SK-N-SH (cell line): Measurements from ENCODE around the gene PRPF6. TPM values are rescaled to one million over a fixed set of nuclear protein-coding genes. Genes with fewer than 3 reads are reported as not detected.

Experiments
- CTCF ChIA-PET: fragments of 300-600, 350-600 bp; formaldehyde crosslinking; extraction: SDS; loops from one replicate; lab custom pipeline; 2021; lab: Yijun Ruan, JAX
- POLR2A ChIA-PET: fragments of 350-600 bp; sonication (Branson Sonifier 250); formaldehyde crosslinking; extraction: SDS; loops from one replicate; lab custom pipeline; 2020; ENCODE audit warnings: antibody characterized with exemption, inconsistent platforms; lab: Yijun Ruan, JAX
- DNase-seq: peaks from one replicate; pipeline ENCODE4 v3.0.0; 2012
- H2AFZ ChIP-seq: fragments of 200-600 bp; sonication (generic); 2 replicates; pipeline ENCODE4 v1.8.1; 2016; ENCODE audit warnings: antibody characterized with exemption, mild to moderate bottlenecking, low read depth
- H3F3A ChIP-seq: fragments of 200-600 bp; sonication (generic); replicated peaks from 2 replicates; pipeline ENCODE3; 2016; ENCODE audit warnings: antibody characterized with exemption, mild to moderate bottlenecking; ENCODE audit not compliant: insufficient read depth
- H3K27ac ChIP-seq, 2 experiments: fragments of 200-500 bp in 1 of 2; fragments of 200-600 bp in 1 of 2; sonication (Bioruptor generic) in 1 of 2; sonication (generic), shearing (Covaris generic) in 1 of 2; 2 replicates each; pipeline versions ENCODE4 v1.5.1 to v1.6.1; 2014 to 2016; ENCODE audit warnings: low read depth in 2 of 2, inconsistent platforms in 1 of 2, low read length in 1 of 2, mild to moderate bottlenecking in 1 of 2, mixed read lengths in 1 of 2
- H3K27me3 ChIP-seq: fragments of 200-600 bp; sonication (generic), shearing (Covaris generic); 2 replicates; pipeline ENCODE4 v1.6.1; 2016; ENCODE audit warnings: mixed run types; ENCODE audit not compliant: insufficient read depth
- H3K36me3 ChIP-seq, 2 experiments: fragments of 200-500 bp in 1 of 2; fragments of 200-600 bp in 1 of 2; sonication (Bioruptor generic) in 1 of 2; sonication (generic) in 1 of 2; replicated peaks in 1 of 2; 2 replicates each; pipeline versions ENCODE3 to v1.5.1; 2014 to 2016; ENCODE audit warnings: low read length in 1 of 2, mild to moderate bottlenecking in 1 of 2; ENCODE audit not compliant: insufficient read depth in 2 of 2, control insufficient read depth in 1 of 2
- H3K4me1 ChIP-seq, 2 experiments: fragments of 200-500 bp in 1 of 2; fragments of 200-600 bp in 1 of 2; sonication (Bioruptor generic) in 1 of 2; sonication (generic), shearing (Covaris generic) in 1 of 2; 2 replicates each; pipeline versions ENCODE4 v1.5.1 to v1.6.1; 2014 to 2016; ENCODE audit warnings: low read depth in 1 of 2, low read length in 1 of 2, mixed run types in 1 of 2; ENCODE audit not compliant: insufficient read depth in 2 of 2, control insufficient read depth in 1 of 2
- H3K4me2 ChIP-seq: fragments of 200-600 bp; sonication (generic), shearing (Covaris generic); 2 replicates; pipeline ENCODE4 v1.6.1; 2017; ENCODE audit warnings: mixed run types
- H3K4me3 ChIP-seq, 2 experiments: fragments of 200-500 bp in 1 of 2; fragments of 200-600 bp in 1 of 2; sonication (Bioruptor generic) in 1 of 2; sonication (generic), shearing (Covaris generic) in 1 of 2; 2 replicates each; pipeline versions ENCODE4 v1.5.1 to v1.8.1; 2014 to 2016; ENCODE audit warnings: low read depth in 2 of 2, inconsistent platforms in 1 of 2, low read length in 1 of 2, mild to moderate bottlenecking in 1 of 2, mixed read lengths in 1 of 2, moderate library complexity in 1 of 2
- H3K79me2 ChIP-seq: fragments of 200-600 bp; sonication (generic); 2 replicates; pipeline ENCODE4 v1.8.1; 2017; ENCODE audit warnings: mild to moderate bottlenecking; ENCODE audit not compliant: insufficient read depth
- H3K9ac ChIP-seq: fragments of 200-600 bp; sonication (generic); 2 replicates; pipeline ENCODE4 v1.6.1; 2017; ENCODE audit warnings: mixed run types
- H3K9me2 ChIP-seq: fragments of 200-600 bp; sonication (generic); 2 replicates; pipeline ENCODE4 v1.6.1; 2017; ENCODE audit warnings: mixed run types
- H3K9me3 ChIP-seq: fragments of 200-600 bp; sonication (generic); 2 replicates; pipeline ENCODE4 v1.6.1; 2017; ENCODE audit warnings: mixed run types, mild to moderate bottlenecking, moderate library complexity
- H4K20me1 ChIP-seq: fragments of 200-600 bp; sonication (generic); 2 replicates; pipeline ENCODE4 v1.6.1; 2017; ENCODE audit warnings: mild to moderate bottlenecking, mixed run types; ENCODE audit not compliant: insufficient read depth
- FOSL2 ChIP-seq: IDR thresholded peaks from 2 replicates; pipeline ENCODE4 v1.4.0; 2012; ENCODE audit warnings: low read depth, mild to moderate bottlenecking, moderate library complexity, borderline replicate concordance
- FOXJ3 ChIP-seq: sonication (generic); formaldehyde crosslinking; IDR thresholded peaks from 2 replicates; pipeline ENCODE4 v1.5.1; 2020; ENCODE audit warnings: mild to moderate bottlenecking, missing genetic modification reagents
- FOXM1 ChIP-seq: IDR thresholded peaks from 2 replicates; pipeline ENCODE4 v1.4.0; 2012; ENCODE audit warnings: low read depth, mild to moderate bottlenecking
- GABPA ChIP-seq: IDR thresholded peaks from 2 replicates; pipeline ENCODE4 v1.4.0; 2012; ENCODE audit warnings: low read depth, mild to moderate bottlenecking
- GATA2 ChIP-seq: sonication (generic); formaldehyde crosslinking; IDR thresholded peaks from 2 replicates; pipeline ENCODE4 v1.5.0; 2020; ENCODE audit warnings: mild to moderate bottlenecking, missing genetic modification reagents
- IRF3 ChIP-seq: fragments of 150-350 bp; IDR thresholded peaks from 2 replicates; pipeline ENCODE4 v1.6.1; 2016; ENCODE audit warnings: mild to moderate bottlenecking, low read depth, low read length
- JUND ChIP-seq: IDR thresholded peaks from 2 replicates; pipeline ENCODE4 v1.4.0; 2012
- NFIC ChIP-seq: IDR thresholded peaks from 2 replicates; pipeline ENCODE4 v1.4.0; 2012; ENCODE audit warnings: borderline replicate concordance
- NRF1 ChIP-seq: IDR thresholded peaks from 2 replicates; pipeline ENCODE4 v1.6.1; 2012; ENCODE audit warnings: low read depth, mild to moderate bottlenecking, low read length
- PBX3 ChIP-seq: IDR thresholded peaks from 2 replicates; pipeline ENCODE4; 2012
- RCOR1 ChIP-seq: fragments of 150-350 bp; IDR thresholded peaks from 2 replicates; pipeline ENCODE4 v1.6.1; 2017; ENCODE audit warnings: antibody characterized with exemption, low read length
- RXRA ChIP-seq: IDR thresholded peaks from 2 replicates; pipeline ENCODE4 v1.4.0; 2012; ENCODE audit warnings: low read depth, mild to moderate bottlenecking, borderline replicate concordance
- TCF12 ChIP-seq: IDR thresholded peaks from 2 replicates; pipeline ENCODE4 v1.4.0; 2012
- USF2 ChIP-seq: fragments of 150-350 bp; IDR thresholded peaks from 2 replicates; pipeline ENCODE4 v1.6.1; 2017; ENCODE audit warnings: antibody characterized with exemption, low read length, low read depth, borderline replicate concordance
- YY1 ChIP-seq: IDR thresholded peaks from 2 replicates; pipeline ENCODE4 v1.4.0; 2012; ENCODE audit warnings: low read depth, mild to moderate bottlenecking
- WGBS: methylation state at CpG from one replicate; pipeline ENCODE4 v1.1.6; 2017; ENCODE audit warnings: low lambda C conversion rate; 5-methylcytosine and 5-hydroxymethylcytosine counted together
- polyA plus RNA-seq, 3 experiments: library from polyadenylated mRNA; depleted of rRNA; stranded (reverse); fragments of >200 nt; gene quantifications; 2 replicates each; pipeline ENCODE4 v1.2.3, GENCODE V29; 2012

PRPF6 gene
- polyA plus RNA-seq, 1 of the 3 experiments (the other 2 are of a cell fraction) = 59.1 TPM

GRCh38 chr20:63964412-63964811, 16.5 kb upstream of the PRPF6 start (continued):
- no peak for TF ChIP-seq TCF12

GRCh38 chr20:63966172-63966943, 14.6 kb upstream of the PRPF6 start:
- H3K9me2 ChIP-seq = no peaks in the 10 kb centered on the region
- ChIA-PET POLR2A (no interaction called here), CTCF (no interaction called here)
- H3K79me2 ChIP-seq = peaks cover 15% of the 10 kb centered on the region
- H3K9me3 ChIP-seq = no peaks in the 10 kb centered on the region
- H4K20me1 ChIP-seq = no peaks in the 10 kb centered on the region
- H3K36me3 ChIP-seq = peaks cover 0 to 55% of the 10 kb centered on the region in 2 experiments
- WGBS = 94% methylated on average over 24 of the region's 27 CpGs
- H2AFZ ChIP-seq = no peak overlapping the region
- H3K27ac ChIP-seq = no peak overlapping the region
- H3K9ac ChIP-seq = no peak overlapping the region
- no peak overlapping the region for H3K4me2 ChIP-seq
- H3K4me1 ChIP-seq = peaks cover 7 to 16% of the 10 kb centered on the region in 2 experiments; a peak in 2 of 4 replicates
- no peak for TF ChIP-seq NRF1
- TF ChIP-seq RCOR1 = no peak
- no peak for TF ChIP-seq NFIC
- TF ChIP-seq FOXJ3 (CRISPR knock-in tag) = no peak
- no peak for TF ChIP-seq GATA2 (CRISPR knock-in tag)
- no peak for TF ChIP-seq PBX3
- no peak for TF ChIP-seq IRF3
- no peak for TF ChIP-seq RXRA
- TF ChIP-seq FOXM1 = no peak
- TF ChIP-seq FOSL2 = no peak
- H3K27me3 ChIP-seq = no peaks in the 10 kb centered on the region
- no peak for DNase-seq
- no peaks in the 10 kb centered on the region for H3F3A ChIP-seq
- H3K4me3 ChIP-seq = no peak overlapping the region

- Histone ChIP-seq H3K36me3 (peaks cover 0 to 49% of the 10 kb centered on the region in 2 experiments), H3K9me2 (no peaks in the 10 kb centered on the region), H3K79me2 (peaks cover 15% of the 10 kb centered on the region), H4K20me1 (no peaks in the 10 kb centered on the region), H3F3A (no peaks in the 10 kb centered on the region), H3K4me3 (no peak overlapping the region), H3K4me1 (peaks cover 7 to 16% of the 10 kb centered on the region in 2 experiments; a peak in 2 of 4 replicates), H3K9ac (no peak overlapping the region), H2AFZ (no peak overlapping the region), H3K27me3 (no peaks in the 10 kb centered on the region), H3K9me3 (no peaks in the 10 kb centered on the region), H3K4me2 (no peak overlapping the region), H3K27ac (no peak overlapping the region; a peak in 1 of 4 replicates)
- no peak for DNase-seq
- WGBS = 80% methylated on average over 7 of the region's 13 CpGs
- no peak for TF ChIP-seq GABPA
- no peak for TF ChIP-seq FOXJ3 (CRISPR knock-in tag)
- TF ChIP-seq YY1 = no peak
- TF ChIP-seq USF2 = no peak
- no peak for TF ChIP-seq JUND
- CTCF ChIA-PET = no interaction called here
- POLR2A ChIA-PET = no interaction called here
These were observed 14.0 kb upstream of the PRPF6 start for GRCh38 chr20:63966944-63967322.
